ENCODE data around the gene ATG4C. TPM values are rescaled to one million over a fixed set of nuclear protein-coding genes. Genes with fewer than 3 reads are reported as not detected.
"Not testable (repeated sequence)": the region's sequence is repeated elsewhere in the genome, so short reads cannot be mapped to it uniquely, and the experiment has no call there.

Gene ATG4C
- polyA plus RNA-seq (2013, experiment 1 of 2), result 16.6 TPM
- 18.2 TPM for polyA plus RNA-seq (2013, experiment 2 of 2)

GRCh38 chr1:62783736-62784508, at the start of gene ATG4C:
TSS of gene ATG4C (plus strand) at chr1:62784132. CDS start at chr1:62803787, 19,655 bp downstream.
- Histone ChIP-seq H3K36me3 (ENCODE audit: insufficient read depth, low read length) (no peaks in the 10 kb centered on the region), H3K27ac (ENCODE audit: low read depth, low read length) (peak within 1 kb of the TSS; percentile 77), H3K9me3 (ENCODE audit: insufficient read depth, low read depth, low read length) (no peaks in the 10 kb centered on the region), H3K4me3 (ENCODE audit: low read length) (peak within 1 kb of the TSS; percentile 92), H3K9ac (ENCODE audit: low read depth, low read length) (peak within 1 kb of the TSS; percentile 90), H3K27me3 (ENCODE audit: insufficient read depth, low read length) (no peaks in the 10 kb centered on the region), H3K4me1 (ENCODE audit: insufficient read depth, low read length) (peaks cover 9% of the 10 kb centered on the region)
- WGBS, result under 1% methylated on average over 38 of the region's 38 CpGs

- no peaks in the 10 kb centered on the region for H3K27me3 ChIP-seq (ENCODE audit: insufficient read depth, low read length)
- H3K9ac ChIP-seq (ENCODE audit: low read depth, low read length), result no peak overlapping the region
- H3K27ac ChIP-seq (ENCODE audit: low read depth, low read length), result no peak overlapping the region
- 90% methylated on average over 3 of the region's 3 CpGs for WGBS
- H3K9me3 ChIP-seq (ENCODE audit: insufficient read depth, low read depth, low read length), result no peaks in the 10 kb centered on the region
- no peaks in the 10 kb centered on the region for H3K36me3 ChIP-seq (ENCODE audit: insufficient read depth, low read length)
- peaks cover 7% of the 10 kb centered on the region for H3K4me1 ChIP-seq (ENCODE audit: insufficient read depth, low read length)
- H3K4me3 ChIP-seq (ENCODE audit: low read length), result no peak overlapping the region
These were observed 48.3 kb upstream of the ATG4C start for GRCh38 chr1:62735491-62736171.

GRCh38 chr1:62740701-62741100, 43.2 kb upstream of the ATG4C start:
- H3K36me3 ChIP-seq (ENCODE audit: insufficient read depth, low read length); H3K27ac ChIP-seq (ENCODE audit: low read depth, low read length); H3K9me3 ChIP-seq (ENCODE audit: insufficient read depth, low read depth, low read length); H3K4me3 ChIP-seq (ENCODE audit: low read length); H3K4me1 ChIP-seq (ENCODE audit: insufficient read depth, low read length); H3K27me3 ChIP-seq (ENCODE audit: insufficient read depth, low read length); H3K9ac ChIP-seq (ENCODE audit: low read depth, low read length): not testable (repeated sequence)
- 100% methylated on average over 2 of the region's 3 CpGs for WGBS

DNA sequence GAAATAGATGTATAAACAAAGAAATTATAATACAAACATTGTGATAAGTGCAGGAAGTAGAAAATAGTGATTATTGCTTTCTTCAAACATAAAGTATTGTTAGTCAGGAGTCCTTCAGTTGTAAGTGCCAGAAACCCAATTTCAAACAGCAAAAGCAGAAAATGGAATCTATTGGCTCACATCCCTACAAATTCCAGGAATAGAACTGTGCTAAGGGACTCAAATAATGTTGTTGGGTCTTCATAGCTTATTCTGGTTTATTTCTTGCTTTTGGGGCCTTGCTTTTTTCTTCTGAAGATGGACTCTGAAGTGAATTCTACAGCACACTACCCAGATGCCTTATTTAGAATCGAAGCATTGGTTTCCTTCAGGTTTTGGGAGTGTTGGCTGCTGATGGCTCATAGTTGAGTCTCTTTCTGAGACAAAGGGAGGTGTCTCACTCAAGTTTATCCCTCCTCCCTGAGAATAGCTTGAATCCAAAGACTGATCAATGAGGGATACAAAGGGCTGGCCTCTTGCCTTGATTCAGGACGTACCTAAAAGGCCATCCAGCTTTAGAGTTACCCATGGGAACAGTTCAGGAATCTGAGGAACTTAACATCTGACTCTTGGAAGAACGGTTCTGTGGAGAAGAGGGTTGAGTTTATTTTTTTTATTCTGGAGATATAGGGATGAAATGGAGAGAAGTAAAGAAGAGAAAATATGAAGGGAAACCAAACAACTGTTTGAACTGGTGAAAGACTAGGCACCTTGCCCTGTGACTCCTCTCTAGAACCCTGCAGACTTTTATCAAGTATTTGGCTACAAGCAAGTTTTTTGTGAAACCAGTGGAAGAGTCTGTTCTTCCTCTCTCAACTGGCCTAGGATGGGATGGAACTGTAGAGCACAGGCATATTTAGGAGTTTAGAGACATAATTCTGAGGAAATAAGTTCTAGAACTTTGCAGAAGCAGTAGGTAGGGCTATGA, 39.0 kb upstream of the ATG4C start:
- H3K4me1 ChIP-seq (ENCODE audit: insufficient read depth, low read length), result 0 out of 2 replicates have a peak, but pooled peaks cover 4% of the 10 kb centered on the region
- H3K27me3 ChIP-seq (ENCODE audit: insufficient read depth, low read length), result no peaks in the 10 kb centered on the region
- 52% methylated on average over 3 of the region's 3 CpGs for WGBS
- no peaks in the 10 kb centered on the region for H3K36me3 ChIP-seq (ENCODE audit: insufficient read depth, low read length)
- H3K9me3 ChIP-seq (ENCODE audit: insufficient read depth, low read depth, low read length), result no peaks in the 10 kb centered on the region
- H3K27ac ChIP-seq (ENCODE audit: low read depth, low read length), result no peak overlapping the region
- H3K4me3 ChIP-seq (ENCODE audit: low read length), result no peak overlapping the region
- no peak overlapping the region for H3K9ac ChIP-seq (ENCODE audit: low read depth, low read length)

GRCh38 chr1:62746086-62746808, 37.7 kb upstream of the ATG4C start:
- 78% methylated on average over 12 of the region's 12 CpGs for WGBS
- H3K27ac ChIP-seq (ENCODE audit: low read depth, low read length), result no peak overlapping the region
- no peak overlapping the region for H3K9ac ChIP-seq (ENCODE audit: low read depth, low read length)
- no peaks in the 10 kb centered on the region for H3K9me3 ChIP-seq (ENCODE audit: insufficient read depth, low read depth, low read length)
- H3K4me3 ChIP-seq (ENCODE audit: low read length), result no peak overlapping the region
- no peaks in the 10 kb centered on the region for H3K27me3 ChIP-seq (ENCODE audit: insufficient read depth, low read length)
- H3K4me1 ChIP-seq (ENCODE audit: insufficient read depth, low read length), result 0 out of 2 replicates have a peak, but pooled peaks cover 4% of the 10 kb centered on the region
- no peaks in the 10 kb centered on the region for H3K36me3 ChIP-seq (ENCODE audit: insufficient read depth, low read length)

- Histone ChIP-seq H3K36me3 (ENCODE audit: insufficient read depth, low read length) (no peaks in the 10 kb centered on the region), H3K27me3 (ENCODE audit: insufficient read depth, low read length) (no peaks in the 10 kb centered on the region), H3K4me3 (ENCODE audit: low read length) (no peak overlapping the region), H3K4me1 (ENCODE audit: insufficient read depth, low read length) (0 out of 2 replicates have a peak, but pooled peaks cover 4% of the 10 kb centered on the region), H3K27ac (ENCODE audit: low read depth, low read length) (no peak overlapping the region), H3K9ac (ENCODE audit: low read depth, low read length) (no peak overlapping the region), H3K9me3 (ENCODE audit: insufficient read depth, low read depth, low read length) (no peaks in the 10 kb centered on the region)
- WGBS, result 87% methylated on average over 3 of the region's 3 CpGs
These were observed 37.2 kb upstream of the ATG4C start for GRCh38 chr1:62746809-62747138.

DNA sequence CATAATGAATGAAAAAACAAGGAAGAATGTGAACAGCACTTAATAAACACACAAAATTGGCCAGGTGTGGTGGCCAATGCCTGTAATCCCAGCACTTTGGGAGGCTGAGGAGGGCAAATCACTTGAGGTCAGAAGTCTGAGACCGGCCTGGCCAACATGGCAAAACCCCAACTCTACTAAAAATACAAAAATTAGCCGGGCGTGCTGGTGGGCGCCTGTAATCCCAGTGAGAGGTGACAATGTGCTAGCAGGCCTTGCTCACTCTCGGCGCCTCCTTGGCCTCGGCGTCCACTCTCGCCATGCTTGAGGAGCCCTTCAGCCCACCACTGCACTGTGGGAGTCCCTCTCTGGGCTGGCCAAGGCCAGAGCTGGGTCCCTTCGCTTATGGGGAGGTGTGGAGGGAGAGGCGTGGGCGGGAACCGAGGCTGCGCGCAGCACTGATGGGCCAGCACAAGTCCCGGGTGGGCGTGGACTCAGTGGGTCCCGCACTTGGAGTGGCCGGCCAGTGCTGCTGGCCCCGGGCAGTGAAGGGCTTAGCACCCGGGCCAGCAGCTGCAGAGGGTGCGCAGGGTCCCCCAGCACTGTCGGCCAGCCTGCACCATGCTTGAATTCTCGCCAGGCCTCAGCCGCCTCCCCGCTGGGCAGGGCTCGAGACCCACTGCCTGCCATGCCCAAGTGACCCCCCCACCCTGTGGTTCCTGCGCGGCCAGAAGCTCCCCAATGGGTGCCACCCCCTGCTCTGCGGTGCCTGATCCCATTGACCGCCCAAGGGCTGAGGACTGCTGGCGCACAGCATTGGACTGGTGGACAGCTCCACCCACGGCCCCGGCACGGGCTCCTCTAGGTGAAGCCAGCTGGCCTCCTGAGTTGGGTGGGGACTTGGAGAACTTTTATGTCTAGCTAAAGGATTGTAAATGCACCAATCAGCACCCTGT, 30.6 kb upstream of the ATG4C start:
- no peaks in the 10 kb centered on the region for H3K27me3 ChIP-seq (ENCODE audit: insufficient read depth, low read length)
- no peaks in the 10 kb centered on the region for H3K36me3 ChIP-seq (ENCODE audit: insufficient read depth, low read length)
- WGBS, result 95% methylated on average over 35 of the region's 35 CpGs
- peaks cover 7% of the 10 kb centered on the region; the same call in 1 of the 2 replicates for H3K4me1 ChIP-seq (ENCODE audit: insufficient read depth, low read length)
- H3K4me3 ChIP-seq (ENCODE audit: low read length), result no peak overlapping the region
- no peak overlapping the region for H3K9ac ChIP-seq (ENCODE audit: low read depth, low read length)
- no peak overlapping the region for H3K27ac ChIP-seq (ENCODE audit: low read depth, low read length)
- H3K9me3 ChIP-seq (ENCODE audit: insufficient read depth, low read depth, low read length), result no peaks in the 10 kb centered on the region

DNA sequence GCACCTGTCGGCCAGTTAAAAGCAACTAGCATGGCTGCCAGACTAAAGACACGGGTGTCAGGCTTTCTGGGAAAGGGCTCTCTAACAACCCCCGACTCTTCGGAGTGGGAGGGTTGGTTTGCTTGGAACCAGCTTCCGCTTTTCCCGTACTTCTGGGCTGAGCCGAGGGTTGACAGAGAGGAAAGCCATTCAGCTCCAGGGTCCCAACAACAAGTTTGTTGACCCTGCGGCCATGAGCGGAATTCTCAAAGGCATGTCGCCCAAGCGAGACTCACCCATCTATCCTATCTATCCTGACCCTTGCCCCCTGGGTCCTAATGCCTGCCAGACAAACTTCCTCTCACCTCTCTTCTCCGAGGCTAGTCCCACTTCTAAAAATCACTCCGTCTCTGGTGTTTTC, 29.0 kb upstream of the ATG4C start:
- not testable (repeated sequence) for H3K27me3 ChIP-seq (ENCODE audit: insufficient read depth, low read length); H3K9me3 ChIP-seq (ENCODE audit: insufficient read depth, low read depth, low read length); H3K36me3 ChIP-seq (ENCODE audit: insufficient read depth, low read length); H3K9ac ChIP-seq (ENCODE audit: low read depth, low read length); H3K4me1 ChIP-seq (ENCODE audit: insufficient read depth, low read length)
- Histone ChIP-seq H3K4me3 (ENCODE audit: low read length) (peak overlapping the region; percentile 41; the same call in 1 of the 2 replicates), H3K27ac (ENCODE audit: low read depth, low read length) (peak overlapping the region; percentile 59; the same call in 1 of the 2 replicates)
- 35% methylated on average over 13 of the region's 13 CpGs for WGBS

GRCh38 chr1:62756255-62756884, 27.6 kb upstream of the ATG4C start:
- 44% methylated on average over 2 of the region's 5 CpGs for WGBS
- H3K36me3 ChIP-seq (ENCODE audit: insufficient read depth, low read length); H3K4me1 ChIP-seq (ENCODE audit: insufficient read depth, low read length); H3K9me3 ChIP-seq (ENCODE audit: insufficient read depth, low read depth, low read length); H3K9ac ChIP-seq (ENCODE audit: low read depth, low read length); H3K27me3 ChIP-seq (ENCODE audit: insufficient read depth, low read length): not testable (repeated sequence)
- H3K27ac ChIP-seq (ENCODE audit: low read depth, low read length), result peak overlapping the region; percentile 75; the same call in 1 of the 2 replicates
- H3K4me3 ChIP-seq (ENCODE audit: low read length), result 0 out of 2 replicates have a peak overlapping the region, but pooled peaks have one; percentile 41

Measured in HUES64 (cell line).